Stimulated activated CD4-positive, alpha-beta T cell treated with anti-CD3 and anti-CD28 coated beads, TNF-alpha, amount 100 ng/mL, for 48 hours (primary cell): Measurements from ENCODE around the gene PHETA1.
"Not testable (repeated sequence)": the region's sequence is repeated elsewhere in the genome, so short reads cannot be mapped to it uniquely, and the experiment has no call there.

ENCODE experiments used
- DNase-seq, 3 donors: peaks; one replicate each; pipeline ENCODE4 v3.0.0-alpha.2; 2020; ENCODE audit warnings: low read depth in 3 of 3

PHETA1 gene

DNA sequence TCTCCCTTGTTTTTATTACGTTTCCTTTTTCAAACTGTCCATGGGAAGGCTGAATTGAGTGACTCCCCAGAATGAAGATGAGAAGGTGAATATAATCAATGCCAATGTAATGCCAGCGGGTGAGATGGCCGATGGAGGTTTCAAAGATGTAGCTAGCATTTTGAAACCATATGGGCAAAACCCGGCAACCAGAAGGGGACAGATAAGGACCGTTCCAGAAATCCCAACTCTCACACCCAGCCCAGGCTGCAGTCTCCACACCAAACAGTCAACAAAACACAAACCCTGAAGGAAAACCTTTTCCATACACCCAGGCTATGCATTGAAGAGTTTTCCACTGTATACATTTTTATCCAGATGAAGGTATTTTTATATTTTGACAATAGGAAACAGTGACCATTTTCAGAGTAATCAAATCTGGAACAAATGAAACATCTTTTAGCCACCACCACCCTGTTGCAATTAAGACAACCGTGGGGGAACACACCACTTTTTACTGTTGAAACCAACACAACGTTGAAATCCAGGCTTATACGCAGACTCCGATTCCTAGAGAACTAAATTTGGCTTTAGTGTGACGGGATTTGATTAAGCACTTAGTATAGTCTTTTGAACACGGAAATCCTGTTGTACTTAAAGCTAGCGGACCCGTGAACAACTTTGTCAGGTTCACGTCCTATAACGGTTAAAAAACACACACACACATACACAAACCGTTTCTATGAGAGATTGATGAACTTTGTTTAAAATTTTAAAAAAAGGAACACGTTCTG is 19.0 kb downstream of the PHETA1 start:
- no peak for DNase-seq

DNA sequence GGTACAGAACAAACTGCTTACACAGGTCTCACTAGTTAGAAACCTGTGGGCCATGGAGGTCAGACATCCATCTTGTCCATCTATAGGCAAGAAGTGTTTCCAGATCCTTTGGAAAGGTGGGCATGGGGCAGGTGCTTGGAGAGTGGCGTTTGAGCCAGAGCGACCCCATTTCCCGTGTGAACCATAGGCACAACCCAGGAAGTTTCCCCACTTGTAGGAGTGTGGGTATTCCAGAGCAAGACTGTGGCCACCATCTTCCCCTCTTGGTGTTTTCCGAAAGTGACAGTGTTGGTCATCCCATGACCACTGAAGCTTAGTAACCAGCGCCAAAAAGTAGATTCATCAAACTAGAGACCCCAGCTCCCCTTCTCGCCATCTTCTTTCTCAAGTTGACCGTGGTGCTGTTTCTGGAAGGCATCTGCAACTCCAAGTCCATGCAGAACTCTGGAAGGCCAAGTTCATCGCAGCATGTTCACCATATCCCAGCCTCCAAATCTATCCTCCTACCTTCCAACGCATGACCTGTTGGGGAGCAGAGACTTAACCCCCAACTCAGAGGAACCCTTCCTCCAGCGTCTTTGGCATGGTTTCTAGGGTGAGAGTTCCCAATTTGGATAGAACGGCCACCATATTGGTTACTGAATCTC is 19.7 kb downstream of the PHETA1 start:
- DNase-seq, result no peak

DNA sequence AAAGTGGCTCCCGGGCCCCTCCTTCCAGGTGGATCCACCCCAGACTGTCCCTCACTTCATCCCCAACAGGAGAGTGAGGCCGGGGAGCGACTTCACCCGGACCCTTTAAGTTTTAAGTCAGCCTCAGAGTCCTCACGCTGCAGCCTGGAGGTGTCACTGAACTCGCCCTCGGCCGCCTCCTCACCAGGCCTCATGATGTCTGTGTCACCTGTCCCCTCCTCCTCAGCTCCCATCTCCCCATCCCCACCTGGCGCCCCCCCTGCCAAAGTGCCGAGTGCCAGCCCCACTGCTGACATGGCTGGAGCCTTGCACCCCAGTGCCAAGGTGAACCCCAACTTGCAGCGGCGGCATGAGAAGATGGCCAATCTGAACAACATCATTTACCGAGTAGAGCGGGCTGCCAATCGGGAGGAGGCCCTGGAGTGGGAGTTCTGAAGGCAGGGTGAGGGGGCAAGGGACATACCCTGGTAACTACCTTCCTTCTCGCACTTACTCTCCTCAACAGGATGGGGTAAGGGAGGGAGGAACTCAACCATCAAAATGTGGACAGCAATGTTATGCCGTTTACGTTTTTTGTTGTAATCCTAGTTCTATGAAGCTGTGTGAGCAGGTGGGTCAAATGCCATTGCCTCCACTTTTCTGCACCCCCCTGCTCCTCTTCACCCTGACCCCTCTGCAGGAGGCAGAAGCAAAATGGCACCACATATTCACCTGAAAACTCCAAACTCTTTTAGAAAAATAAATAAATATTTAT is 20.8 kb downstream of the PHETA1 start:
- DNase-seq, result no peak

DNA sequence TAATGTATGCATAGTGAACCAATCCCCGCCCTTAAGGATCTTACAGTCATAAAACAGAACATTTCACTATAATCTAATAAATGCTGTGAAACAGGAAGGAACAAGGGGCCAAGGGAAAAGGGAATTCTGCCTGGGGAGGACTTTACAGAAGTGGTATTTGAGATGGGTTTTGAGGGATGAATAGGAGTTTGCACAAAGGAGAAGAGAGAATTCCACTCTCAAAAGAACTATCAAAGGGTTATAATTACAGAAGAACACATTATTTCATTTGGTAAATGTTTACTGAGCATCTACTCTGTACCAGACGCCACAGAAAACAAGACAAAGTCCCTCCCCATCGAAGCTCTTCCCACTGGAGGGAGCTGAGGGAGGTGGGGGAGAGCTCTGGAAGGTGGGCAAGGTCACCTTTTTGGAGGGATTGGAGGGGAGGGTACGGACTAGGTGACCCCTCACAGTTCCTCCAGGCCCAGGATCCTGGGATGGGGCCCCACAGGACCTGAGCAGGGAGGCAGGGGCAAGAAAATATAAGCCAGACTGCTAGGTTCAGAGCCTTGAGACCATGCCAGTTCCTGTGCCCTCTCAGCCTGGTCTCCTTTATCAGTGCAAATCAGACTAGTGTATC is 24.5 kb downstream of the PHETA1 start:
- DNase-seq, result no peak

DNA sequence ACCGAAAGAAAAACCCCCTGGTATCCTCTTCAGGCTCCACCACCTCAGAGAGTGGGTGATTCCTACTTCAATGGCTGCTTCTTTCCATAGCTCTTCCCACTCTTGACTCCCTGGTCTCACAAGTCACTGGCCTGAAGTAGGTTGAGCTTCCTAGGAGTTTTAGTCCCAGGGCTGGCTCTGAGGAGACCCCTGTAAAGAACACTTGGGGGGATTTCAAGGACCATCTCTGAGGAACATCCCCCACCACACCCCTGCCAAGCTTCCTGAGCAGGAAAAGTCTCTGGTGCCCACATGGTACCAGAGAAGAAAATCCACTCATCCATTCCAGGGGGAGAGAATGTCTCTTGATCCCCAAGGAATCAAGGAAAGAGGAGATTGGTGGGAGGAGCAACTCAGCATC is 25.7 kb downstream of the PHETA1 start:
- DNase-seq, result no peak

DNA sequence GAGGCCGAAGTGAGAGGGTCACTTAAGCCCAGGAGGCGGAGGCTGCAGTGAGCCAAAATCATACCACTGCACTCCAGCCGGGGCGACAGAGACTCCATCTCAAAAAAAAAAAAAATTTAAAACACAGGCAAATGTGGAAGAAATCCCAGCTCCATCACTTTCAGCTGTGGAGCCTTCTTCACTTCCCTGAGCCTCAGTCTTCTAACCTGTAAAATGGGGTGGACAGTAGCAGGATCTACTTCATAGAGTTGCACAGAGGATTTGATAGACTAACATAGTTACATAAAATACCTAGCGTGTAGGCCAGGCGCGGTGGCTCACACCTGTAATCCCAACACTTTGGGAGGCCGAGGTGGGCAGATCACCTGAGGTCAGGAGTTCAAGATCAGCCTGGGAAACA is 26.5 kb downstream of the PHETA1 start:
- no peak for DNase-seq

DNA sequence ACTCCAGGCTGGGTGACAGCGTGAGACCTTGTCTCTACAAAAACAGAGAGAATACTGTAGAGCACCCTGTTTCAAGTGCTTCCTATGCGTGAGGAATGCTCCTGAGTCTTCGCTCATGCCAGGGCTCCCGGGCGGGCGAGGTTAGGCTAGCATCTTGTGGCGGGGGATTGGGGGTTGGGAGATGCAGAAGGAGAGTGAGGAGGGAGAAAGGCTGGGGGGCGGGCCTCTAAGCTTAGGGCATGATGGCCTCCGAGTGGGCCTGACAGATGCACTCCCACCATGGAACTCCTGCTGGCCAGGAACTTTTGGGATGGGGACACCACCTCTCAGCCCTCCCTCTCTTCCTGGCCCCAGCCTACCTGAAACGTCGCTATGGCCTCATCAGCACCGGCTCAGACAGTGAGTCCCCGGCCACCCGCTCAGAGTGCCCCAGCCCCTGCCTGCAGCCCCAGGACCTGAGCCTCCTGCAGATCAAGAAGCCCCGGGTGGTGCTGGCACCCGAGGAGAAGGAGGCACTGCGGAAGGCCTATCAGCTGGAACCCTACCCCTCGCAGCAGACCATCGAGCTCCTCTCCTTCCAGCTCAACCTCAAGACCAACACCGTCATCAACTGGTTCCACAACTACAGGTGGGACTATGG is 27.3 kb downstream of the PHETA1 start:
- DNase-seq, result no peak

DNA sequence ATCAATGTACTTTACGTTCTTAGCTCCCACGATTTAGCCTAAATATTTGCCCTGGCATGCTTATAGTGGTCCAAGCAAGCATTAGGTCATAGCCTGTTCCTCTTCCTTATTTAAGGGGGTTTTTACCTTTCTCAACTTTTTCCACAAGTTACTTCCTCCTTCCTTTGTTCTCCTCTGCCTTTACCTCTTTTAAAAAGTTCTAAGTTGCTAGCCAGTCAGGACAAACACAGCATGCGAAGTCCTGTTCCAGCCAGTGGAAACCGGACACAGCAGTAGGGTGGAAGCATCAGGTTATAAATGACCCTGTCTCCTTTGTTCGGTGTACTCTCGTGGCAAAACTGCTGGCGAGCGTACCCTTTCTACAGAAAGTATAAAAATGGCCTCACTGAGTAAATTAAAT is 28.2 kb downstream of the PHETA1 start:
- DNase-seq, result not testable (repeated sequence)

DNA sequence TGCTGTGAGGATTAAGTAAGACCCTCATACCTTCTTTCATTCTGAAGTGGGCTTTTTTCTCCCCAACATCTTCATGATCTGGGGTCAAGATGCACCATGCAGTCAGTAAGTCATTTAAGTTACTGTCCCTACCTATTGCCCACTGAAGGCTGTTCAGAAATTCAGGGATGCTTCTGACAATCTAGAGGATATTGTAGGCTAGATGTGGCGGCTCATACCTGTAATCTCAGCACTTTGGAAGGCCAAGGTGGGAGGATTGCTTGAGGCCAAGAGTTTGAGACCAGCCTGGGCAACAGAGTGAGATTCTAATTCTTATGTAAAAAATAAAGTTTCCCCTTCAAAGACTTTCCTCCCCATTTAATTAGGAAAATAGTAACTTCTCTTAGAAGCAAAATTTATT is 28.7 kb downstream of the PHETA1 start:
- DNase-seq, result no peak

DNA sequence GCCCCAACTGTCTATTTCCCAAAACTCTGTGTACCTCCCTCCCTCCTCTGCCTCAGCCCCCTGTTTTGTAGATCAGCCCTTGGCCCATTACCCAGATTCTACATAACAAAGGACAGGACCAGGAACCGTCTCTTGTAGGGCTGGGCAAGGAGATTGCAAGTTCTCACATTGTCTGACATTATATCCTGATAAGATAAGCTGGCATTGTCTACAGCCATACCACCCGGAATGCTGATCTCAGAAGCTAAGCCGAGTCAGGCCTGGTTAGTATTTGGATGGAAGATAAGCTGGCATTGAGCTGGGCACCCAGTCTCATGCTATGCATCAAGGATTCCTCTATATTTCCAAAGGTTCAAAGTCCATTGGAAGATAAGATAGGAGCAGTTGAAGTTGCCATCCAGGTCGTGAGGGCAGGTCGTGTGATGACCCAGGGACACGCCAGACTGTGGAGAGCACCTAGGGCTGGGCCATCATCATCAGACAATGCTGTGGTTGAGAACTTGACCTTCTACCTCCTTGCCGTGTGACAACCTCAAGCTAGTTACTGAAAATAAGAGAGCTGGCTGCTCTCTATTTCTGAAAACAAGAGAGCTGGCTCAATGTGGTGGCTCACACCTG is 29.5 kb downstream of the PHETA1 start:
- DNase-seq, result no peak

DNA sequence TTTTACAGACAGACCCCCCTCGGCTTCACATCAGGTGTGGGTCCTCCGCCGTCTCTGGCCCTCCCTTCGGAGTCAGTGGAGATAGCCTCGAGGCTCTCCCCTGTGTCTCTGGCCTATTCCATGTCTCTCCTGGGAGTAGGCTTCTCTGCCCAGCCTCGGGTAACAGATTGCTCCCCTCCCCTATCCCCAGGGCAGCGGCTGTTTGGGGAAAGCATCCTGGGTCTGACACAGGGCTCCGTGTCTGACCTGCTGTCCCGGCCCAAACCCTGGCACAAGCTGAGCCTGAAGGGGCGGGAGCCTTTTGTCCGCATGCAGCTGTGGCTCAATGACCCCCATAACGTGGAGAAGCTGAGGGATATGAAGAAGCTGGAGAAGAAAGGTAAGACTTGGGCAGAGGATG is 30.8 kb downstream of the PHETA1 start:
- DNase-seq, result no peak

DNA sequence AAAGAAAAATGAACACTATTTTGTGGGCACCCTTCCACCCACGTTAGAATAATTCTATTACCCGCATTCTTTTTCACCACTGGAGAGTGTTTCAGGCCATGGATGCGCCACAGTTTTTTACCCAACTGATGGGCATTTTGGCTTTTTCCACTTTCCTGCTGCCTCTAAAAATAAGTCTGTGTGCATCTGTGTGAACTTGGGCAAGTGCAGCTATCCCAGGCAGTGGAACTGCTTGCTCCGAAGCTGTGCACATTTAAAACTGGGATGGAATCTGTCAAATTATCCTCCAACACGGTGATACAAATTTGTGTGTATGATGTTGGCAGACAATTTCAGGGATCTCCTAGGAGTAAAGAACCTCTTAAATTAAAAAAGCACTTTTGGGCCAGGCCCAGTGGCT is 31.5 kb downstream of the PHETA1 start:
- DNase-seq, result no peak

DNA sequence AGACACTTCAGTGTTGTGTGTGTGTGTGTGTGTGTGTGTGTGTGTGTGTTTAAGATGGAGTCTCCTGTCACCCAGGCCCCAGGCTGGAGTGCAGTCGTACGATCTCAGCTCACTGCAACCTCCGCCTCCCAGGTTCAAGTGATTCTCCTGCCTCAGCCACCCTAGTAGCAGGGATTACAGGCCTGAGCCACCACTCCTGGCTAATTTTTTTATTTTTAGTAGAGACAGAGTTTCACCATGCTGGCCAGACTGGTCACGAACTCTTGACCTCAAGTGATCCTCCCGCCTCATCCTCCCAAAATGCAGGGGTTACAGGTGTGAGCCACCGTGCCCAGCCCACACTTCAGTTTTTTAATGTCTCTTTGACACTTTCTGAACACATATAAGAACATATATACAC is 32.5 kb downstream of the PHETA1 start:
- DNase-seq, result not testable (repeated sequence)

DNA sequence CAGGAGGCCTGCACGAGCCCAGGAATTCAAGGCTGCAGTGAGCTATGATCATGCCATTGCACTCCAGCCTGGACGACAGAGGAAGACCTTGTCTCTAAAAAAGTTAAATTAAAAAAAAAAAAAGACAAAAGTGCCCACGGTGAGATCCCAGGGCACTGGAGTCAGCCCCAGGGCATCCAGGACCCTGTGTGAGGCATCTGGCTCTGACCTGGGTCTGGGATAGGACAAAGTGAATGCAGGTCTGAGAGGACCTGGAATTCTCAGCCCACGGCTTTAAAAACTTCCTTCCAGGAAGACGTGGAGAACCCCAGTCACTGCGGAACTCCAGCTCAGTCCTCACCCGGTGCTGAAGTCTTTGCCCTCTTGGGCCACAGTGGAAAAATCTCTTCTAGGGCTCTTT is 33.1 kb downstream of the PHETA1 start:
- DNase-seq, result no peak

DNA sequence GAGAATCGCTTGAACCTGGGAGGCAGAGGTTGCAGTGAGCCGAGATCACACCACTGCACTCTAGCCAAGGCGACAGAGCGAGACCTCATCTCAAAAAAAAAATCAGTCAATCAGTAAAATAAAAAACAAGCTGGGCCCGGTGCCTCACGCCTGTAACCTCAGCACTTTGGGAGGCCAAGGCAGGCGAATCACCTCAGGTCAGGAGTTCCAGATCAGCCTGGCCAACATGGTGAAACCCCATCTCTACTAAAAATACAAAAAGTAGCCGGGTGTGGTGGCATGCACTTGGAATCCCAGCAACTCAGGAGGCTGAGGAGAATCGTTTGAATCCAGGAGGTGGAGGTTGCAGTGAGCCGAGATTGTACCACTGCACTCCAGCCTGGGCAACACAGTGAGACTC is 33.6 kb downstream of the PHETA1 start:
- not testable (repeated sequence) for DNase-seq

DNA sequence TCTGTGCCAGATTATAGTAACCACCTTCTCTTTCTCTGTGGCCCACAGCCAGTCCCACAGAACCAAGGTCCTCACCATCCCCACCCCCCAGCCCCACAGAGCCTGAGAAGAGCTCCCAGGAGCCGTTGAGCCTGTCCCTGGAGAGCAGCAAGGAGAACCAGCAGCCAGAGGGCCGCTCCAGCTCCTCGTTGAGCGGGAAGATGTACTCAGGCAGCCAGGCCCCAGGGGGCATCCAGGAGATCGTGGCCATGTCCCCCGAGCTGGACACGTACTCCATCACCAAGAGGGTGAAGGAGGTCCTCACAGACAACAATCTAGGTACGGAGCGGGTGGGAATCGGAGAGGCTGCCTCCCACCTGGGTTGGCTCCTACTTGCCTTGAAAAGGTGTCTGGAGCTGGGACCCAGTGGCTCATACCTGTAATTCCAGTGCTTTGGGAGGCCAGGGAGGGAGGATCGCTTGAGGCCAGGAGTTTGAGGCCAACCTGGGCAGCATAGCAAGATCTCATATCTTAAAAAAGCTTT is 34.4 kb downstream of the PHETA1 start:
- DNase-seq, result no peak

DNA sequence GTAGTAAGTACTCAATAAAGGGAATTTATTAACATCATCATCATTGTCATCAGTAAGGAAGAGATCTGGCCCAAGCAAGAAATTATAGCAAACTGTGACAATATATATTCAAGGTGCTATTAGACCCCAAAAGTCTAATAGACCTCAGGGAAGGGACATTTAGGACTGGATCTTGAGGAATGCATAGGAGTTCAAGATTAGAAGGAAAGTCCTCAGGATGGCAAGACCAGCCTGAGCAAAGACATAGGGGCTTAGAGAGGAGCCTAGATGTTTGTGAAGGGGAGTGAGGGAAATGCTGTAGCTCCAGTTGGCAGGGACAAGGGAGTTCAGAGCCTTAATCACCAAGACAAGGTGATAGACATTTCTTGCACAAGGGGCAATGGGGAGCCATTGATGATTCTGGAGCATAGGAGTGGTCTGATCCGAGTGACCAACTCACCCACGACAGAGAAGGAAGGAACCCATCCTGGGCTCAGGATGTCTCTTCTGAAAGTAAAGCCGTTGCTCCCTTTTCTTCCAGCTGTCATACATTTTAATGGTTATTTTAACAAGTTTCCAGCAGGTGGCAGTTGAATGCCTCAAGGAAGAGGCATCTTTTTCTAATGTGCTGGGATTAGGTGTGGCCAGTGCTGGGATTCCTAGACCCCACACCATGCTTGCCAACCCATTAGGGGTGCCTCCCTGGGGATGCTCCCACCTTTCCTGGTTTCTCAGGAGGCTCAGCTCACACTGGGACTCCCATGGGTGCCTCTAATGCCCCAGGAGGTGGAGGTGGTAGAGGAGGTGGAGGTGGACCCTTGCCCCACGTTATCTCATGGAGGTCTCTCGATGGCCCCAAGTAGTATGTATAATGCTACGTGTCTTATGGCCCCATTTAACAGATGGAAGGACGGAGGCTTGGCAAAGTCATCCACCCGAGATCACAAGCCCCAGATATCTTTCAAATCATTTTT is 37.8 kb downstream of the PHETA1 start:
- no peak for DNase-seq

DNA sequence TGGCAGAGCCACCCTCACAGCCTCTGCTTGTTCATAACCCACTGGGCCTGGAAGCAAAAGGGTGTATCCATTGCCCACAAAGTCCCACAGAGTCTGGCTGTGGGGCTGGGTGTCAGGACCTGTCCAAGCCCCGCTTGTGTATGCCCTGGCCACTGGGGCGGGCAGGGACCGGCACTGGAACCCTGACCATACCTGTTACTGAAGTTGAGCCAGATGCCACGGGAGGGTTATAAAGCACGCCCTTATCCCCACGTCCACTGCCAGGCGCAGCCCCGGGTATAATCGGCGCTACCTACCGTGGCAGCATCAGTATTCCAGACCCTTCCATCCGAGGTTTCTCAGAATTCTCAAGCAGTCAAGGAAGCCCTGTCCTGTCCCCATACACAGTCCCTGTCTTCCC is 40.8 kb downstream of the PHETA1 start:
- DNase-seq, result no peak

DNA sequence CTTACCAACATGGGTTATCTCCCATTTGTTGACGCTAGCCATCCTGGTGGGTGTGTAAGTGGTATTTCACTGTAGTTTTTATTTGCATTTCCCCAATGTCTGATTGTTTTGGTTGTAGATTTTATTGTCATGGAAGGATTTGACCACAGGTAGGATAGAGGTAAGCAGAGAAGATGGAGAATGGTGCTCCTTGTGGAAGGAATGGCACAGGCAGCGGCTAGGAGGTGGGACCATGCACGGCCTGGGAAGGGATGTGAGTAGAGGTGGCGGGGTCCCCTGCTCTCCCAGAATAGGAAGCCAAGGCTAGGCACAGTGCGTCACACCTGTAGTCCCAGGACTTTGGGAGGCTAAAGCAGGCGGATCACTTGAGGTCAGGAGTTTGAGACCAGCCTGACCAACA is 41.4 kb downstream of the PHETA1 start:
- no peak for DNase-seq
